GM19099 (cell line): Measurements from ENCODE around the gene ALK.

Experiments used
- POLR2A ChIP-seq: IDR thresholded peaks from 3 replicates; pipeline ENCODE4 v1.6.1; 2011; ENCODE audit warnings: low read depth; ENCODE audit not compliant: insufficient read length; ENCODE audit errors: extremely low read depth

The ALK gene

GRCh38 chr2:29789911-29790485 is 131.4 kb downstream of the ALK start:
- TF ChIP-seq POLR2A = no peak

- TF ChIP-seq POLR2A = no peak
Measured at GRCh38 chr2:29787473-29788465, 133.6 kb downstream of the ALK start.

- TF ChIP-seq POLR2A = no peak
Measured at GRCh38 chr2:29786361-29786760, 135.0 kb downstream of the ALK start.

GRCh38 chr2:29783666-29784065 is 137.7 kb downstream of the ALK start:
- no peak for TF ChIP-seq POLR2A

GRCh38 chr2:29782549-29783458 is 138.6 kb downstream of the ALK start:
- TF ChIP-seq POLR2A = no peak

- no peak for TF ChIP-seq POLR2A
Measured at GRCh38 chr2:29782087-29782486, 139.3 kb downstream of the ALK start.

- TF ChIP-seq POLR2A = no peak
Measured at GRCh38 chr2:29780906-29781305, 140.5 kb downstream of the ALK start.

- TF ChIP-seq POLR2A = no peak
Measured at GRCh38 chr2:29777161-29777560, 144.2 kb downstream of the ALK start.

- TF ChIP-seq POLR2A = no peak
Measured at GRCh38 chr2:29776406-29776805, 145.0 kb downstream of the ALK start.

- TF ChIP-seq POLR2A = no peak
Measured at GRCh38 chr2:29775937-29776336, 145.4 kb downstream of the ALK start.

GRCh38 chr2:29774624-29775023 is 146.8 kb downstream of the ALK start:
- TF ChIP-seq POLR2A = no peak

- TF ChIP-seq POLR2A = no peak
Measured at GRCh38 chr2:29770846-29771245, 150.5 kb downstream of the ALK start.

GRCh38 chr2:29769847-29770246 is 151.5 kb downstream of the ALK start:
- TF ChIP-seq POLR2A = no peak

GRCh38 chr2:29767606-29768335 is 153.6 kb downstream of the ALK start:
- no peak for TF ChIP-seq POLR2A
